HG03565 (cell line): ENCODE data around the gene SP1.
A peak's percentile ranks its signal among the peaks of the same experiment; 100 is the strongest.
"Not testable (repeated sequence)": the region's sequence is repeated elsewhere in the genome, so short reads cannot be mapped to it uniquely, and the experiment has no call there.

Source experiments
- ATAC-seq: cut with Tn5 transposase; IDR thresholded peaks from one replicate; pipeline ENCODE4 v1.9.1; 2021; ENCODE audit warnings: mild to moderate bottlenecking, moderate library complexity; ENCODE audit not compliant: unreplicated experiment

The SP1 gene

DNA sequence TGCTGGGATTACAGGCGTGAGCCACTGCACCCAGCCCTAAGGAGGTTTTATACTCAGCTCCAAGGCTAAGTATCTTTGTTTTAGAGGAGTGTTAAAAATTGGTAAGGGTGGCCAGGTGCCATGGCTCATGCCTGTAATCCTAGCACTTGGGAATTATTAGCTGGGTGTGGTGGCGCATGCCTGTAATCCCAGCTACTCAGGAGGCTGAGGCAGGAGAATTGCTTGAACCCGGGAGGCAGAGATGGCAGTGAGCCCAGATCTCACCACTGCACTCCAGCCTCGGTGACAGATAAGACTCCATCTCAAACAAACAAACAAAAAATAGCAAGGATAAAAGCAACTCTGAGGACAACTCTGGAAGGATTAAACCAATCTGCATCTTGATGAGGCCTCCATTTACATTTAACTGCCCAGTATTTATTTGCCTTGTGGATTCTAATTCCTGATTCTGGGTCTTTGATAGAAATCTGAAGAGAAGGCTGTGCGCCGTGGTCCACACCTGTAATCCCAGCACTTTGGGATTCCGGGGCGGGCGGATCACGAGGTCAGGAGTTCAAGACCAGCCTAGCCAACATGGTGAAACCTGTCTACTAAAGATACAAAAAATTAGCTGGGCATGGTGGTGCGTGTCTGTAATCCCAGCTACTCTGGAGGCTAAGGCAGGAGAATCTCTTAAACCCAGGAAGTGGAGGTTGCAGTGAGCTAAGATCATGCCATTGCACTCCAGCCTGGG is 64.8 kb downstream of the SP1 start:
- ATAC-seq, result not testable (repeated sequence)

GRCh38 chr12:53450936-53451335 is 71.0 kb downstream of the SP1 start:
- ATAC-seq, result no peak

GRCh38 chr12:53451661-53452158 is 71.7 kb downstream of the SP1 start, which contains the start of gene PCBP2:
TSS of gene PCBP2 (plus strand) at chr12:53452102. CDS start at chr12:53454801, 2,699 bp downstream.
- peak; percentile 92 for ATAC-seq

GRCh38 chr12:53452159-53453077 is 72.4 kb downstream of the SP1 start:
- ATAC-seq, result no peak

DNA sequence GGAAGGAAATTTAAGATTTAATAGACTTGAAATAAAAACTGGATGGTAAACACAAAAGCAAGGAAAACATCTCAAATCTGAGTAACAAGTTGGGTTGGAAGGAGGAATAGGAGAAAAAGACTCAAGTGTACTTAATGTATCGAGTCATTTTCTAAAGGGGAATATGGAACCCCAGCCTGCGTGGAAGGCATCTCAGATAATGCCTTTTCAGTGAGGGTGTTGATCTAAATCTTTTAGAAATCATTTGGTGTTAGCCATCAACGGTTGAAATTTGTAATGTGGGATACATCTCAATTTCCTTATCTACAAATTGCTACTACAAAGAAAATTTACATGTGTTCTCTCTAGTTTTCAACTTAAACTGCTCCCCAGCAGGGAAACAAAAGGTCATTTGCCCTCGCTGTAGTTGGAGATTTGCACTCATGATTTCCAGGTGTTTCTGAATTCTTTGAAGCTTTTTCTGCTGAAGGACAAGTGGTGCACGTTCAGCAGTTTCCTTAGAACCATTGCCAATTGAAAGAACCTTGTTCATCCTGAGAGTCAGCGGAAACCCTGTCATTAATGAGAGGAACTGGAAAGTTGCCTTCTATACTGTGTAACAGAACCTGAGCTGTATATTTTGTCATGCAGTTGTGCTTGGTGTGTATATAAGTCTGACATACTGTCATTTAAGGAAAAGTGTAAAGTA is 74.1 kb downstream of the SP1 start:
- no peak for ATAC-seq

DNA sequence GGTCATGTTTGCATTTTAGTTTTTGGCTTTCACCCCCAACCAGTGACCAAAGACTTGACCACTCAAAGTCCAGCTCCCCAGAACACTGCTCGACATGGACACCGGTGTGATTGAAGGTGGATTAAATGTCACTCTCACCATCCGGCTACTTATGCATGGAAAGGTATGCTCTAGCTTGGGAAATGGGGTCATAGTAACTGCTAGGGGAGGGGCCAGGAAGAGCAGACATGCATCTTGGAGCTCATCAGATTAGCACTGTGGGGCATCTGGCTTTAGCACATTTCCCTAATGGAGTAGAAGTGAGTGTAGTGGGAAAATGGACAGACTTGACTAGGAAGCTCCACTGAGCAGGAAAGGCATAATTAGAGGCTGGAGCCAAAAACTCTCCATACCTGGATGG is 74.7 kb downstream of the SP1 start:
- no peak for ATAC-seq

DNA sequence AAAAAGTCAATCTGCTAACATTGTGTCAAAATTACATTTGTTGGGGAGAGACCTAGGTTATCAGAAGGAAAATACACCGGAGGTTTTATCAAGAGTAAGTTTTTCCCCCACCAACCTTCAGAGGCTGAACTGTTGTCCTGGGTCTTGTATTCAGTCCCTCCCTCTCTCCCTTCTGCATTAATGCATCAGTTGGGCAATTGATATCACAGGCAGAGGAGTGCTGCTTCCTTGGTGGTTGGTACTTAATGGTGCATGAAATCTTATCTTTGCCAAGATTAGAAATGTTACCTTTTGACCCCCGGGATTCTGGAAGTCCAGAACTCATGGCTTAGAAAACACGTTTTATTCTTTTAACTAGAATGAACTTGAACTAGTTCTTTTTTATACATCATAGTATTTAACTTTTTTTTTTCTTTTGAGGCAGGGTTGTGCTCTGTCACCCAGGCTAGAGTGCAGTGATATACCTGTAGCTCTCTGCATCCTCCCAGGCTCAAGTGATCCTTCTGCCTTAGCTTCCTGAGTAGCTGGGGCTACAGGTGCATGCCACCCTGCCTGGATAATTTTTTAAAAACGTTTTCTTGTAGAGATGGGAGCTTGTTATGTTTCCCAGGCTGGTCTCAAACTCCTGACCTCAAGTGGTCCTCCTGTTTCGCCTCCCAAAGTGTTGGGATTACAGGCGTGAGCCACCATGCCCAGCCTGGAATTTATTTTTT is 76.8 kb downstream of the SP1 start:
- ATAC-seq, result no peak

DNA sequence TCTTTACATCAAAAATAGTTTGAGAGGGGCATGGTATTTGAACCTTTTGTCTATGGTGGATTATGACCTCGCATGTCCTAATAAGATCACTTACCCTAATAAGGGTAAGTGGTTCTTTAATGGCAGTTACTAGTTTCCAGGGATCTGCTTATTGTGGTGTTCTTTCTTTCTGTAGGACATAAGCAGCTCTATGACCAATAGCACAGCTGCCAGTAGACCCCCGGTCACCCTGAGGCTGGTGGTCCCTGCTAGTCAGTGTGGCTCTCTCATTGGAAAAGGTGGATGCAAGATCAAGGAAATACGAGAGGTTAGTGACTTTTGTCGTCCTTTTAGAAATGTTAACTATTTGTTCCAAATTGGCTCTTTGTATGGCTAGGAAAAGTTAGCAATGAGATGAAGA is 79.1 kb downstream of the SP1 start:
- ATAC-seq, result no peak

- ATAC-seq, result no peak
Observed at GRCh38 chr12:53461059-53461458, 81.1 kb downstream of the SP1 start.

GRCh38 chr12:53461591-53461990 is 81.6 kb downstream of the SP1 start:
- ATAC-seq, result no peak

DNA sequence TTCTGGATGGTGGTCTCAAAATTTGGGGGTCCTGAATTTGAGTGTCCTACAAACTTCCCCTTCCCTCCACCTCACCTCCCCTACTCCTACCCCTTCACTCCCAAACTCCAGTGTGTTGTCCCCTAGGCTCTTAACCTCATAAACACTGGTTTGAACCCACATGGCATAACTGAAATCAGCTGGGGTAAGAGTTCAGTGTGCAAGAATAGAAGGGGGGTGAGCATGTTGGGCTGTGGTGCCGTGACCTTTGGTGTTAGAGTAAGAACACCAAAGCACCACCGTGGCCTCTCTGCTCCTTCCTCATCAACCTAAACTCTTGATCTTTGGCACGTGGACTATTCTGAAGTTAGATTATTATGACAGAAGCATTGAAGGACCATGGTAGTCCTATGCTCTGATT is 83.0 kb downstream of the SP1 start:
- ATAC-seq, result no peak

GRCh38 chr12:53463802-53464560 is 84.0 kb downstream of the SP1 start:
- ATAC-seq, result no peak

DNA sequence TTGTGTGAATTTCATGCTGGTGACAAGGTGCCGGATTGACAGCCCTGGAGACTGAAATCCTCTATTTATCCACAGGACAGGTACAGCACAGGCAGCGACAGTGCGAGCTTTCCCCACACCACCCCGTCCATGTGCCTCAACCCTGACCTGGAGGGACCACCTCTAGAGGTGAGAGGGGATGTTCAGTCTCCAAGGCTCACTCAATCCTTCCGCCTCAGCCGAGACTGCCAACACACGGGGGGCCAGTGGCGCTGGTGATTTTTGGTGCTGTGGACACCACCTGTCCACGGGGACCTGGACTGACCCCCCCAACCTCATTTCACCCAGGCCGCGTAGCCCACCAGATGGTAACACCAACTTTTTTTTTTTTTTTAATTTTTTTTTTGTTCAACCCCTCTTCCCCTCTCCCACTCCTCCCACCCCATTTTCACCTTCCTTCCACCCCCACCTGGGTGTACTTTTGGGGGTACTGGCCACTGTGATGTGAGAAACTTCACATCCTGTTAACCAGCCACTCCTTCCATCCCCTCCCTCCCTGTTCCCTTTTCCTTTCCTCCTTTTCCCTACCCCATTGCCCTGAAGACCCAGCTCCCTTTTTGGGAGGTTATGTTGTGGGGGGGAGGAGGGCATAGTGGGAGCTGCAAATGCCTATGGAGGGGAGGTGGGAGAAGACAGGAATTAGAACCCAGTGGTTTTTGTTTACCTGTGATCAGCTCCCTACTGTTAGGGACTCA is 84.9 kb downstream of the SP1 start:
- ATAC-seq, result no peak

DNA sequence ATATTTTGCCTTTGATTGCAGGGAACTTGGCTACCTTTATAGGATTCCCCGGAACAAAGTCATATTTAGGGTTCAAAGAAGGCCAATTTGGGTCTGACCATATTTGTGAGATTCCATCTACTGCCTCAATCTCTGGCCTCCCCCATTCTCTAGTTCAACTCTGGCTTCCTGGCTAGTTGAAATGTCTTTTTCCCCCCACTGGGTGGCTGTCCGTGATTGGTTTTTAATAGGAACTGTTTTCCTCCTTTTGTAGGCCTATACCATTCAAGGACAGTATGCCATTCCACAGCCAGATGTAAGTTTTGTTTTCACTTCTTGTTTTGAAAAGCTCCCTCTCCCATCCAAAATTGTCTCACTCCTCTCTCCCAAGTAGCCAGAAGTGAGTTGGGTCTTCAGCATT is 85.7 kb downstream of the SP1 start:
- ATAC-seq, result no peak
